Adrenal gland (tissue), 12 donors: ENCODE results near the gene NACC2. TPM values are rescaled to one million over a fixed set of nuclear protein-coding genes. Genes with fewer than 3 reads are reported as not detected.

Experiments used
- DNase-seq, 7 donors: peaks; one replicate each; pipeline ENCODE4 v3.0.0-alpha.2; 2019 to 2020
- H3K27ac ChIP-seq, 5 donors: fragments of 200-600 bp; sonication (generic) in 4 of 5; 1 replicate in 3 of 5; 2 replicates in 2 of 5; pipeline versions ENCODE4 v1.5.1 to v1.8.0; 2016 to 2020; ENCODE audit warnings: mild to moderate bottlenecking in 1 of 5
- H3K27me3 ChIP-seq: fragments of 200-600 bp; 2 replicates; pipeline ENCODE4 v1.8.0; 2021
- H3K36me3 ChIP-seq, 2 donors: fragments of 200-600 bp; replicated peaks in 1 of 2; 1 replicate in 1 of 2; 2 replicates in 1 of 2; pipeline versions ENCODE4 v1.5.1 to v1.8.0; 2018 to 2022
- H3K4me1 ChIP-seq, 2 donors: fragments of 200-600 bp; replicated peaks in 1 of 2; 1 replicate in 1 of 2; 2 replicates in 1 of 2; pipeline versions ENCODE4 v1.5.1 to v1.8.0; 2018 to 2021
- H3K4me3 ChIP-seq, 4 donors: fragments of 200-600 bp; sonication (generic) in 3 of 4; one replicate each; pipeline ENCODE4 v1.5.1; 2016 to 2018
- H3K9me3 ChIP-seq, 3 donors: fragments of 200-600 bp; sonication (generic) in 1 of 3; replicated peaks in 1 of 3; 1 replicate in 2 of 3; 2 replicates in 1 of 3; pipeline versions ENCODE4 v1.5.1 to v1.8.0; 2016 to 2021
- CTCF ChIP-seq, 6 experiments: fragments of 450-650 bp in 4 of 6; fragments of 200-600 bp in 2 of 6; sonication (generic) in 1 of 6; IDR thresholded peaks; 1 replicate in 5 of 6; 2 replicates in 1 of 6; pipeline versions ENCODE4 v1.5.1 to v1.8.0; 2016 to 2021; ENCODE audit warnings: antibody characterized with exemption in 6 of 6, mild to moderate bottlenecking in 2 of 6, moderate library complexity in 1 of 6
- POLR2A ChIP-seq, 2 donors: fragments of 450-650 bp; IDR thresholded peaks; one replicate each; pipeline ENCODE4 v1.6.1; 2017; ENCODE audit warnings: antibody characterized with exemption in 2 of 2, mild to moderate bottlenecking in 2 of 2, moderate library complexity in 1 of 2
- WGBS, 4 donors: extraction: QIAGEN DNeasy Blood & Tissue Kit in 2 of 4; methylation state at CpG; one replicate each; pipeline versions ENCODE4 v1.1.5 to v1.1.7; 2013 to 2017; 5-methylcytosine and 5-hydroxymethylcytosine counted together
- intact Hi-C, 2 donors: fragments of 100-400 bp; cut with DNase I; formaldehyde crosslinking; loops; one replicate each; pipeline versions ENCODE4 v1.14.1 to v1.15.0; 2022 to 2023
- polyA plus RNA-seq, 3 donors: library from polyadenylated mRNA; stranded (reverse); fragments of 200-250 nt in 2 of 3; fragments of 350-450 nt in 1 of 3; fragmentation: Illumina TruSeq in 1 of 3; extraction: RNeasy Lipid Tissue Mini Kit (QIAGEN cat#74804) in 1 of 3; gene quantifications; one replicate each; pipeline ENCODE4 v1.2.3, GENCODE V29; 2013 to 2014
- total RNA-seq, 9 donors: library from RNA; depleted of rRNA in 4 of 9; stranded (reverse); fragments of >200 nt in 4 of 9; fragments of 120-200 nt in 1 of 9; fragmentation: NEBNext Ultra II Directional in 1 of 9; extraction: Animal tissue kit (Norgen Biotek cat#: 25700) in 1 of 9; gene quantifications; one replicate each; pipeline versions ENCODE4 v1.1.0 to v1.2.4, GENCODE V29; 2013 to 2023
- donor health status: healthy with polysubstance abuse.
- donor health status: Bipolar disorder and iron deficiency.
- donor health status: DM: yes; HTN: yes; CAD: no.
- donor health status: DM: no; HTN: no; CAD: no.
- donor health status: DM: no; HTN: no; CAD: no.
- donor health status: DM: yes; HTN: yes; CAD: no.

NACC2 gene
- total and polyA plus RNA-seq, 12 donors, result 3.3 to 61.0 (median 35.3) TPM

DNA sequence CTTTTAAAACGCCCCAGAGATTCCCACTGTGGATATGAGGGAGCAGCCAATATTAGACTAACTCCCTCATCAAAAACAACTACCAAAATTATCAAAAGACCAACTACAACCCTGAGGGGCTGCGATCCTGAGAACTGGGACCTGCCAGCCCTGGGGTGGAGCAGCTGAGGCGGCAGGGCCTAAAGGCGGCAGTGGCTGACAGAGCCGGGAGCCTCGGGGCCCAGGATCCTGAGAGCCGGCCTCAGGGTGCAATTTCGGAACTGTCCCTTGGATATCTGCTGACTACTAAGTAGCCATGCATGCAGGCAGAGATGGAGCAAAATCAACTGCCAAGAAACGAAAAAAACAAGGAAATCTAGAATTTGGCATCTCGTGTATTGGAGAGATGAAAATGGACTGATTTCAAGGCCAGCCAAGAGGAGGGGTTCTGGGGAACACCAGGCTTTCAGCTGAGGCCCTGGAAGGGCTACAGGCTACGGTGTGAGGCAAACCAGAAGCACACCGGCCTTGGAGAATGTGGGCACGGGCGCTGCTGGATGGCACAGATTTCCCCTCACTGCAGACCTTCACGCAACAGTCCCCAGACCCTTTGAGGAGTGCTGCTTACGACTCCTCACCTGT is 70.3 kb downstream of the NACC2 start:
- Histone ChIP-seq H3K36me3 (no peaks in the 10 kb centered on the region), H3K4me3 (no peak overlapping the region), H3K4me1 (peaks cover 0 to 10% of the 10 kb centered on the region in 2 donors), H3K27me3 (no peaks in the 10 kb centered on the region), H3K9me3 (no peaks in the 10 kb centered on the region), H3K27ac (peak overlapping the region in 4 of 5 donors; percentile 32 to 67 (median 56))
- 37 to 69% (median 52%) methylated on average over 16 of the region's 16 CpGs for WGBS, 4 donors
- DNase-seq, result peak in 5 of 7 donors; percentile 33 to 65 (median 40)
- intact Hi-C loops, result no loop called here
- TF ChIP-seq POLR2A (IDR thresholded peaks at IDR 0.05) (no peak), CTCF (IDR thresholded peaks at IDR 0.05) (no peak)

DNA sequence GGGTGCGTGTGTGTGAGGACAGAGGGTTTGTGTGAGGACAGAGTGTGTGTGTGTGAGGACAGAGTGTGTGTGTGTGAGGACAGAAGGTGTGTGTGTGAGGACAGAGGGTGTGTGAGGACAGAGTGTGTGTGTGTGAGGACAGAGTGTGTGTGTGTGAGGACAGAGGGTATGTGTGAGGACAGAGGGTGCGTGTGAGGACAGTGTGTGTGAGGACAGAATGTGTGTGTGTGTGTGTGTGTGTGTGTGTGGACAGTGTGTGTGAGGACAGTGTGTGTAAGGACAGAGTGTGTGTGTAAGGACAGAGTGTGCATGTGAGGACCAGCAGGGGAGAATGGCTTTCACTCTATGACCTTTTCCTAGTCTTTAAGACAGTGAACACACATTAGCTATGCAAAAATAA is 70.8 kb downstream of the NACC2 start:
- Histone ChIP-seq H3K4me1 (peaks cover 0 to 10% of the 10 kb centered on the region in 2 donors), H3K36me3 (no peaks in the 10 kb centered on the region), H3K27ac (peak overlapping the region in 4 of 5 donors; percentile 32 to 67 (median 56)), H3K4me3 (no peak overlapping the region), H3K9me3 (no peaks in the 10 kb centered on the region), H3K27me3 (no peaks in the 10 kb centered on the region)
- DNase-seq, result peak in 3 of 7 donors; percentile 5 to 14 (median 5)
- no peak for TF ChIP-seq CTCF (IDR thresholded peaks at IDR 0.05)
- no peak for TF ChIP-seq POLR2A (IDR thresholded peaks at IDR 0.05)
- intact Hi-C loops, result no loop called here
- 45 to 66% (median 56%) methylated on average over 2 of the region's 2 CpGs for WGBS, 4 donors

- intact Hi-C loops, result no loop called here
- DNase-seq, result peak; percentile 65 to 88 (median 86)
- WGBS, 4 donors, result 20 to 47% (median 45%) methylated on average over 11 to 16 of the region's 16 CpGs
- Histone ChIP-seq H3K4me1 (peaks cover 0 to 10% of the 10 kb centered on the region in 2 donors), H3K4me3 (no peak overlapping the region), H3K27ac (peak overlapping the region in 2 of 5 donors; percentile 47 to 67), H3K36me3 (no peaks in the 10 kb centered on the region), H3K27me3 (no peaks in the 10 kb centered on the region), H3K9me3 (no peaks in the 10 kb centered on the region)
- TF ChIP-seq CTCF (IDR thresholded peaks at IDR 0.05) (no peak), POLR2A (IDR thresholded peaks at IDR 0.05) (no peak)
Observed at GRCh38 chr9:136023410-136024225, 71.5 kb downstream of the NACC2 start.

- no peaks in the 10 kb centered on the region for H3K27me3 ChIP-seq
- peak in 4 of 7 donors; percentile 1 to 16 (median 12) for DNase-seq
- WGBS, 4 donors, result 93 to 97% (median 96%) methylated on average over 12 to 22 of the region's 22 CpGs
- H3K4me3 ChIP-seq, result no peak overlapping the region
- no peaks in the 10 kb centered on the region for H3K9me3 ChIP-seq
- peaks cover 0 to 10% of the 10 kb centered on the region in 2 donors for H3K4me1 ChIP-seq
- peak overlapping the region in 1 of 5 donors; percentile 67 for H3K27ac ChIP-seq
- no peaks in the 10 kb centered on the region for H3K36me3 ChIP-seq
- intact Hi-C loops, result no loop called here
- TF ChIP-seq POLR2A (IDR thresholded peaks at IDR 0.05) (no peak), CTCF (IDR thresholded peaks at IDR 0.05) (no peak)
Observed at GRCh38 chr9:136022731-136023409, 72.2 kb downstream of the NACC2 start.
